HG03108 (cell line): ENCODE data around the gene KIAA1217.
"Not testable (repeated sequence)": the region's sequence is repeated elsewhere in the genome, so short reads cannot be mapped to it uniquely, and the experiment has no call there.

ENCODE experiments used
- ATAC-seq: cut with Tn5 transposase; IDR thresholded peaks from one replicate; pipeline ENCODE4 v1.9.1; 2021; ENCODE audit warnings: moderate library complexity; ENCODE audit not compliant: unreplicated experiment

Gene KIAA1217

GRCh38 chr10:24459836-24460235 lies 250.9 kb downstream of the KIAA1217 start:
- ATAC-seq: no peak

GRCh38 chr10:24462291-24462813 lies 253.4 kb downstream of the KIAA1217 start:
- ATAC-seq: no peak

DNA sequence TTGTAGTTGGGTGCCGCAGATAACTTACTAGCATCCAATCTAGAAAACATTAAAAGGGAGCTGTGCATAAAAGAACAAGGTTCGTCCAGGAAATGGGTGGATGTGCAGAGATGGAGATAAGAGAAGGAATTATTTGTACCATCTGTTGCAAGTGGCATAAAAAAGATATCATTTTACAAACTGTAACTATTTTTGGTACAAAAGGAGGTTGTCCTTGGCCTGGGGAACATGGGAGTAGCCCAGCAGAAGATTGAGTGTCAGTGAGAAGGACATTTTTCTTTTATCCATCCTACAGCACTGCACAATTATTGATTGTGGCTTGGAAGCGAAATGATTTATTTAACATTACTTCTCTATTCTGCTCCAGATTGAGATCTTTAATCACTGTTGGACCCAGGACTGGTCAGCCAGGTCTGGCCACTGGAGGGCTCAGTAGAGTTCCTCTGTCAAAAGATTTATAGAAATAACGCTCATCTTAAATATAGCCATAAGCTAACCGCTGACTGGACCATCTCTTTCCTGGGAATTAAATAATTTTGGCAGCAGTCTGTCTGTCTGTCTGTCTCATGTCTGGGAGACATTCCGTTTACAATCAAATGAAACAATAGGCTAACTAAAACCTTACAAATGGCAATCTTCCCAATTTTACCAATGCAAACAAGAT lies 254.1 kb downstream of the KIAA1217 start:
- ATAC-seq: no peak

DNA sequence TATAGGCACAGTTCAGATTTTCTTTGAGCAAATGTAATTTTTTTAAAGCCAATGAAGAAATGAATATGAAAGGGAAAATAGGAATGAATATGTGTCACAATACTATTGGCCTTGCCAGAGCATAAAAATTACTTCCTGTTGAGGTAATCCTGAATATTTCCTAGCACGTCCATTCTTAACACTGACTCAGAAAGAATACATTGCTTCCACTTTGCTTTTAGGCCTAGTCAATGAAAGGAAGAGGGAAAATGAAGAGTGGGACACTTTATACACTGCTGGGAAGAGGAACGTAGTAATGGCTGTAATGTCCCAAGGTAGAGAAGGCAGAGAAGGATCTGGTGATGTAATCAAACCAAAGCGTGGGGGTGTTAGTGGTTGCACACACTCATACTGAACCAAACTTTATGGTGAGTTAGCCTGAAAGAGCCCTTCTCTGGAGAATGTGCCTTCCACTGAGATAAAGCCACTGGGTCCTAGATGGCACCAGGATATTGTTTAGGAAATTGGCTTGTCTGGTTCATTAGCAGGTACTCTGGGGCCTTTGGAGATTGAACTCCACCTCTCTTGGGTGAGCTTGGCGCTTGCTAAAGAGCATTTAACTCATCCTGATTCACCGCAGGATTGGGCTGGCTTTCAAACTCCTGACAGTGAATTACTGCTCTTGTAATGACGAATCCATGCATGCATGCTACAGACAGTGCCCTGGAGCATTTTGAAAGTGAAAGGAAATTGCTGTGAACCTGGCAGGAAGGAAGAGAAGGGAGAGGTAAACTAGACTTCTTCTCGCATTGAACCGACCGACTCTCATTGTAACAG lies 254.9 kb downstream of the KIAA1217 start:
- no peak for ATAC-seq

DNA sequence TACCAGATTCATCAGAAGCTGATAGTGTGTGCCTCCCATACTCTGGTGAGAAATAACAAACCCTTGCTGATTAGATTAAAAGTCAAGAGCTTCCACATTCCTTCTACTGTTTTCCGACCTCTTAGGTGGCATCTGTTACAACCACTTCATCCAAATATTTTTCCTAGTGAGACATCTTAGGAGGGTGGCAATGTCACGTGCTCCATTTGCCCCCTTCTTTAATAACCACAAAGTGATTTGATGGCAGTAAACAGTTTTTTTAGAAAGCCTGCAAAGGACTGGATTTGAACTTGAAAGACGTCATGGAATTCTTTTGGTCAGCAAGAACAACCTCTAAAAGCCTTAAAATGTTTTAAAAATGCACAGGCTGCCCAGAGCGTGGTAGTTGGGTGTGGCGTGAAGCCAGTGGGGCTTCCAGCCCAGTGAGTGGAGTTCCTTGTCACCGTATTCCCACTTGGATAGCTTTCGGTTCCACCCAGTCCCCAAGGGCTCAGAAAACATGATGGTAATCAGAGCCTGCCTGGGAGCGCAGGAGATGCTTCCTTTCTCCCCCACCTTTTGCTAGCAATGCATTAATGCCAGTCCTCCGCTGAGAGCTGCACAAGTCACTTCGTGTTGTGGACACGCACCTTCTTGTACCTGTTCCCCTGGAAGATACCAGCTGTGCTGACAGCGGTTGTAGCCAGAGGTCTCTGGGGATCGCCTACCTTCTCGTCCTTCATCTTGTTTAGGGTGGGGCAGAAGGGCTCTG lies 256.4 kb downstream of the KIAA1217 start:
- no peak for ATAC-seq

DNA sequence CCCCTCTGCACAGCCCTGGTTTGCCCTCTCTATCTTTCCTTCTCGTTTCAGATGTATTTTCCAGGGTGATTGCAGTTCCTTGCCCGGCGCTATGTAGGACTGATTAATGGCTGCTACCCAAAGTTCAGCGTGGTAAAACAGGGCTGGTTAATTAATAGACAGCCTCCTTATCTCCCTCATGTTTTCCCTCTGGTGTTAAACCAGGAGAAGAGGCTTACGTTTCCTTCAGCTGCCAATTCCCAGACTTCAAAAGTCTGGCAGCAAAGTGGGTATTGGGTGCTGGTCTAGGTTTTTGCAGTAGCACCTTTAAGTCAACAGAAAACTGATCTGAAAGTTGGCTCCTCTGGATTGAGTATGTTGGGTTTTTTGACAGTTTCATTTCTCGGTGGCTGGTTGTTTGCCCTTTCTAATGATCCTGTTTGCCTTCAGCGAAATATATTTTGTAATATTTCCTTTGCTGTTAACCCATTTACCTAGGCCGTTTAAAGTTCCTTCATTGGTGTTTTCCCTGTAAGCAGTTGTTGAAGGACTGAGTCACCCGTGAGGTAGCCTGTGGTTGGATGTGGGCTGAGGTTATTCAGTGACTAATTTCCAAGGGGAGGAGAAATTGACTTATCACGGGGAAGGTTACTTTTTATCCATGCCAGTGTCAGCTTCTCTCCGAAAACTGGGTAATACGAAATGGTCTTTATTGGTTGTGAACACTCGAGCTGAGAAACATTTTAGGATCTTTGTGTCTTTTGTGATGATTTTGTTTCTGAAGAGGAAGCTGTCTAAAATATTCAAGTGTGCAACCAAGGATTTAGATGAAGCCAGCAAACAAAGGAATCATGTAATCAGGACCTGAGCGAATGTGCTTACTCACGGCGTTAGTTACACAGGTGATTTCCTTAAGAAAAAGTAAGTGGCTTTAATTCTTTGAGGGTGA lies 257.2 kb downstream of the KIAA1217 start:
- peak; percentile 64 for ATAC-seq

- ATAC-seq: no peak
These were observed 258.2 kb downstream of the KIAA1217 start for GRCh38 chr10:24467136-24467535.

- ATAC-seq: no peak
These were observed 258.7 kb downstream of the KIAA1217 start for GRCh38 chr10:24467605-24468004.

DNA sequence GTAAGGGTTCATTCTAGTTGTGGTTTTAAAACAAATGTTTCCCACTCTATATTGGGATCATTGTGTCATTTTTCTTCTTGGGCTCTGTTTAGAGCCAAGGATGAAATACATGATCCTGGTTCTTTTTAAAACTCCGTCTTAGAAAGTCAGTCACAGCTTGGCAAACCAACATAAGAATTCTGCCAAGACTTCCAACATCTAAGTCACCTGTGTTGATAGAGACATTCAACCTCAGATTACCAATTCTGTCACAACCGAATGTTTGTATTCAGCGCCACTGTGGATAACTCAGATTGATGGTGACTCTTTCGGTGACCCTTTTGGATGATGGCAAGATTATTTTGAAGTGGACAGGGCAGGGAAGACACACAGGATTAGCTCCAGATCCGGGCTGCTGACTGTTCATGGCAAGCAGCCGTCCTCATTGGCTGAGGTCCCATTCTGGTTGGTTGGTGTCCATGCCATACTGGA lies 259.4 kb downstream of the KIAA1217 start:
- no peak for ATAC-seq

- no peak for ATAC-seq
These were observed 261.1 kb downstream of the KIAA1217 start for GRCh38 chr10:24469993-24470392.

DNA sequence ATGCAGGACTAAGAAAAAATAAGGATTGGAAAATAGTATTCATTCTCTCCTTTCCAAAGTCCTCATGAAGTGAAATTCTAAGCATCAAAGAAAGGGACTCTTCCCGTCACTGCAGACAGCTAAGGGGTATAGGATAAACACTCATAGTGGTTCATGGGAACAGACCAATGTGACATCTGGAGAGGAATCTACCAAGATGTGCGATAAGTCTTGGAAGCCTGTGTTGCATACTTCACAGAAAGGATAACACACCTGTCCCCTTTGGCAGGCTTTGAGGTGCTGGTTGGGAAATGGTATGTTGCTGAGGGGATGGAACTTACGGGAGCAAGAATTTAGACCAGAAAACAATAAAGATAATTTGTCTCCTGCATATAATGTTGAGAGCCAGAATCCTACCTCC lies 266.7 kb downstream of the KIAA1217 start:
- no peak for ATAC-seq

- no peak for ATAC-seq
These were observed 268.2 kb downstream of the KIAA1217 start for GRCh38 chr10:24476913-24477701.

- no peak for ATAC-seq
These were observed 269.0 kb downstream of the KIAA1217 start for GRCh38 chr10:24477915-24478314.

DNA sequence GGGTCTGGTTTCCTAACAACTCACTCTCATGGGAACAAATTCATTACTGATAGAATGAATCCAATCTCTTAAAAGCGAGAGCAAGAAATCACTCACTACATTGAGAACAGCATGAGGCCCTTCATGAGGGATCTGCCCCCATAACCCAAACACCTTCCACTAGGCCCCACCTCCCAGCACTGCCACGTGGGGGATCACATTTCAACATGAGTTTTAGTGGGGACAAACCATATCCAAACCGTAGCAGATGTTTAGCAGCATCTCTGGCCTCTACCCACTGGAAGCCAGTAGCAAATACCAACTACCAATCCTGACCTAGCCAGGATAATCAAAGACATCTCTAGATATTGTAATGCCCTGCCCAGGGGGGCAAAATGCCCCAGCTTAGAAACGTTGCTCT lies 270.9 kb downstream of the KIAA1217 start:
- ATAC-seq: no peak

- ATAC-seq: no peak
These were observed 271.5 kb downstream of the KIAA1217 start for GRCh38 chr10:24480447-24480846.

DNA sequence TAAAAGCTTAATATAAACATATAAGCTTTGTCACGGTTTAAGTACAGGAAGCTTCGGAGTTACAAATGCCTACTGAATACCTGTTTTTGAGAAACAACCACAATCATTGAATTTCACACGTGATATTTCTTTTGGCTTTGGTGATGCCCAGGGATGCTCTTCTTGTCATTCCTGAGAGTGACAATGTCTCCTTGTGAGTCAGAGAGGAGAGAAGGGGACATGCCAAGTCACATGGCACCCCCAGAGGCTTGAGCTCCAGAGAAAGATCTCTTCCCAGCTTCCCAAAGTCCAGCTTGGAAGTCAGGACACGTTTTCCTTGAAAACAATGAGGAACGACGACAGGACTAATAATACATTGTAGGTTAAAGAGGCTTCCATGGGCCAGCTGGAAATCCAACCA lies 272.3 kb downstream of the KIAA1217 start:
- no peak for ATAC-seq

DNA sequence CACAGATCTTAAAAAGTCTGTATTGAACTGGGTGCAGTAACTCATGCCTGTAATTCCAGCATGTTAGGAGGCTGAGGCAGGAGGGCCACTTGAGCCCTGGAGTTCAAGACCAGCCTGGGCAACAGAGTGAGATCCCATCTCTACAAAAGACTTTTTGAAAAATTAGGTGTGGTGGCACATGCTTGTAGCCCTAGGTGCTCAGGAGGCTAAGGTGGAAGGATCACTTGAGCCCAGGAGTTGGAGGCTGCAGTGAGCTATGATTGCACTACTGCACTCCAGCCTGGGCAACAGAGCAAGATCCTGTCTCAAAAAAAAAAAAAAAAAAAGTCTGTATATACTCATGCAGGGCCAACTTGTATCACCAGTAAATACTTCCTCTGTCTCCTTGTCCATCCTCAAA lies 273.8 kb downstream of the KIAA1217 start:
- not testable (repeated sequence) for ATAC-seq

DNA sequence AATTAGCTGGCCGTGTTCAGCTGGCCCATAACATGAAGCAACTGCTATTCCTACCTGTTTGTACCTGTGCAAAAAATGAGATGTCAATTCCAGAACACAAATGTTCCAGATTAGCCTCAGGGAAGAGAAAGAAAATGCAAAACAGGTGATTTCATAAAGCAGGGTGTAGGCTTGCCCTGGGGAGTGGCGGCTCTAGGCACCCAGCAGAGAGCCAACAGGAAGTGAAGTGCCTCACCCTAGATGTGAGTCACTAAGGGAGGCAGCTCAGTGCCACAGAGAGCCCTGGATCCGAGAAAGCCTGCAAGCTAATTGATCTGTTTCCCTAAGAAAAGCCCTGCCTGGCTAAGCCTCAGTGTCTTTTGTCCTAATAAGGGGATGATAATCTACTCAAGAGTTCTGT lies 274.8 kb downstream of the KIAA1217 start:
- ATAC-seq: peak; percentile 77

DNA sequence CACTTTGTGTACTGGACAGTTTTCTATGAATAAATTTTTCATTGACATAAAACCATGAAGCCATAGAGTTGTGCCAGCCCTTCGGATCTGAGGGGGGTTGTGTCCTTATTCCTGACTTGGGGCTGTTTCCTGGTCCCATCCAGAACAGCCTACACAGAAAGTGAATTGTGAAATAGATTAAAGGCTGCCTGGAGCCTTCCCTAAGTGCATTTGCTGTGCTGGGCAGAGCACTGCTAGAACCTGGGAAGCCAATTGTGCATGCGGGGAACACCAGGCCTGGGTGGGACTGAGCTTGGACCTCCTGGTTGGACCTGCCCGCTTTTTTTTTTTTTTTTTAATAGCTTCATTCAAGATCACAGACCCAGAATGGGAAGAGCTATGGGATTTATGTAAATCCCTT lies 275.8 kb downstream of the KIAA1217 start:
- ATAC-seq: no peak

DNA sequence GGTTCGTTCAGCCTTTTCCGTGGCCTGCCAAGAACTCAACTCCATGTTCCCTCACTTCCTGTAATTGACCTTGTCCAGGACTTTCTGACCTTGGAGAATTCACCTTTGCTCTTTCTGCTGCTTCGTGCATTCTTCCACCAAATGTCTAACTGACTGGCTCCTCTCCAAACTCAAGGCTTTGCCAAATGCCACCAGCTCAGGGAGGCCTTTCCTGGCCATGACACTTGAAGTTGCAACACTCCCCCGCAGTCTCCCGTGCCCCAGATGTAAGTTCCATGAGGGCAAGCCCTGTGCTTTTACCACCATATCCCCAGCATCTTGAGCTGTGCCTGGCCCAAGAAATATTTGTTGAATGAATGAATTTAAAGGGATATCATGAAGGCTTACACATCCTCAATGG lies 276.4 kb downstream of the KIAA1217 start:
- ATAC-seq: no peak
